Hematopoietic multipotent progenitor cell (in vitro differentiated cells): ENCODE measurements around the gene FGD2. TPM values are rescaled to one million over a fixed set of nuclear protein-coding genes. Genes with fewer than 3 reads are reported as not detected.
A peak's percentile ranks its signal among the peaks of the same experiment; 100 is the strongest.
"Not testable (repeated sequence)": the region's sequence is repeated elsewhere in the genome, so short reads cannot be mapped to it uniquely, and the experiment has no call there.

Experiments used
- DNase-seq, 3 donors: peaks; one replicate each; pipeline ENCODE4 v3.0.0-alpha.2; 2011 to 2015; ENCODE audit warnings: low read depth in 2 of 3, low spot score in 2 of 3
- total RNA-seq: library from RNA; depleted of rRNA; stranded (reverse); fragments of >200 nt; gene quantifications from one replicate; pipeline ENCODE4 v1.2.3, GENCODE V29; 2012

The FGD2 gene
- total RNA-seq, 1 donor, result 3.0 TPM

DNA sequence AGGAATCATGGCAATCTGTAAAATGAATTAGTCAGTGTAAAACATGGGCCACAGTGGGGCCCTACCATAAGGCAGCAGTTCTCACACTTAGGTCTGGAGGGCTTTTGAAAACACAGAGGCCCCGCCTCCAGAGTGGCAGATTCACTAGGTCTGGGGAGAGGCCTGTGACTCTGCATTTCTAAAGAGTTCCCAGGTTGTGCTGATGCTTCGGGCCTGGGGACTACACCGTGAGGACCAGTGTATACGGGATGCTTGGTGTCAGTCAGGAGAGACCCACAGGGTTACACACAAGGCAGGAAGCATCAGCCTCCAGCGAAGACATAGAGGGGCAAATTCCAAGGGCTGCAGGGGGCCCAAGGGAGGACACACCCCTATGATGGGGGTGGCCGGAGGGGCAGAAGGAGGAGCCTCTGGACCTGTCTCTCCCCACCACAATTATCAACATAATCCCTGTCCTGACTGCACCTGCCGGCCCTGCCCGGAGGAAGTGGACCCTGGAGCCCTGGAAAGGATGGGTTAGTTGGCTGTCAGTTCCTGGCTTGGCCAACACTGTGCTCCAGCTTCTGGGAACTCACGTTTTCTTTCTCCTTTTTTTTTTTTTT lies 46.7 kb downstream of the FGD2 start:
- DNase-seq, result no peak

DNA sequence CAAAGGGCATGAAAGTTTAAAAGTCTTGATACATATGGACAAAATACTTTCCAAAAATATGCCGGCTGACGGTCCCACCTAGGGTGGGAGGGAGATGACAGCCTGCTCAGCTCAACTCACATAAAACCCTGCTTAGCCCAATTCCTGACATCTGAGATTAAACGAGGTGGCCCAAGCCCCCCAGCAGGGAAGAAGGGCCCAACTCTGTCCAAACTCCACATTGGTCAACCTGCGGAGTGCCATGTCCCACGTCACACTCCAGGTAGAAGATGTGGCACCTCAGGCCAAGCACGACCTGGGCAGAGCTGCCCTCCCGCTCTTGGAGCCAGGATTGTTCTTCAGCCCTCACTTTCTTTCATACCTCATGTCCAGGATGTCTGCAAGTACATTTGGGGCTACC lies 48.2 kb downstream of the FGD2 start:
- no peak for DNase-seq

DNA sequence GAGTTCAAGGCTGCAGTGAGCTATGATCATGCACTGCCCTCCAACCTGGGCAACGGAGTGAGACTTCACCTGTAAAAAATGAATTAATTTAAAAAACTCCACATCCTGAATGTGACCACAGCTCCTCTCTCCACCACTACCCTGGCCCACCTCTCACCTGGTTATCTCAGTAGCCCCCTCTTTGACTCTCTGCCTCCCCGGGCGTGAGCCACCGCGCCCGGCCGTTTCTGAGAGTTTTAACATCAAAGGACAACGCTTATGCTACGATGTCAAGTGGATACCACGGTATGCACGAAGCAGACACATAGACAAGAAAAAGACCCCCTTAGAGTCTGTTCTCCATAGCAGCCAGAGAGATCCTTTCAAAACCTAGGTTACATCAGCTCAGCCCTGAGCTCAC lies 48.7 kb downstream of the FGD2 start:
- DNase-seq, result no peak

DNA sequence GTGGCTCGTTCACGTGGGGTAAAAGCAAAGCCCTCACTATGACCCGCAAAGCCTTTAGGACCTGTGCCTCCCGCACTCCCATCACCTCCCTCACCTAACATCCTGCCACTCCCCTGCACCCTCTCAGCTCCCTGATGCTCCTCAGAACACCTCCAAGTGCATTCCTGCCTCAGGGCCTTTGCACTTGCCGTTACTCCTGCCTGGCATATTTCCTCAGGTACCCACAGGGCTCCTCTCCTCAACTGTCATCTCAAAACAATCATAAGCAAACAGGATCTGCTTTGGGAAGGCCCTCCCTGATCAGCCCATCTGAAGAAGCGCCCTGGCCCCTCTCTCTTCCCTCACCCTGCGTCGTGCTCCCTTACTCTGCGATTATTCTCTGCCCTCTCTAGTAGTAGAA lies 49.1 kb downstream of the FGD2 start:
- DNase-seq, result no peak

GRCh38 chr6:37056112-37056403 lies 50.6 kb downstream of the FGD2 start:
- no peak for DNase-seq

GRCh38 chr6:37056439-37057127 lies 51.1 kb downstream of the FGD2 start:
- no peak for DNase-seq

- no peak for DNase-seq
Measured at GRCh38 chr6:37057128-37057471, 51.6 kb downstream of the FGD2 start.

- DNase-seq, result no peak
Measured at GRCh38 chr6:37057678-37058077, 52.2 kb downstream of the FGD2 start.

- no peak for DNase-seq
Measured at GRCh38 chr6:37058084-37058586, 52.7 kb downstream of the FGD2 start.

- not testable (repeated sequence) for DNase-seq
Measured at GRCh38 chr6:37058984-37059343, 53.5 kb downstream of the FGD2 start.

DNA sequence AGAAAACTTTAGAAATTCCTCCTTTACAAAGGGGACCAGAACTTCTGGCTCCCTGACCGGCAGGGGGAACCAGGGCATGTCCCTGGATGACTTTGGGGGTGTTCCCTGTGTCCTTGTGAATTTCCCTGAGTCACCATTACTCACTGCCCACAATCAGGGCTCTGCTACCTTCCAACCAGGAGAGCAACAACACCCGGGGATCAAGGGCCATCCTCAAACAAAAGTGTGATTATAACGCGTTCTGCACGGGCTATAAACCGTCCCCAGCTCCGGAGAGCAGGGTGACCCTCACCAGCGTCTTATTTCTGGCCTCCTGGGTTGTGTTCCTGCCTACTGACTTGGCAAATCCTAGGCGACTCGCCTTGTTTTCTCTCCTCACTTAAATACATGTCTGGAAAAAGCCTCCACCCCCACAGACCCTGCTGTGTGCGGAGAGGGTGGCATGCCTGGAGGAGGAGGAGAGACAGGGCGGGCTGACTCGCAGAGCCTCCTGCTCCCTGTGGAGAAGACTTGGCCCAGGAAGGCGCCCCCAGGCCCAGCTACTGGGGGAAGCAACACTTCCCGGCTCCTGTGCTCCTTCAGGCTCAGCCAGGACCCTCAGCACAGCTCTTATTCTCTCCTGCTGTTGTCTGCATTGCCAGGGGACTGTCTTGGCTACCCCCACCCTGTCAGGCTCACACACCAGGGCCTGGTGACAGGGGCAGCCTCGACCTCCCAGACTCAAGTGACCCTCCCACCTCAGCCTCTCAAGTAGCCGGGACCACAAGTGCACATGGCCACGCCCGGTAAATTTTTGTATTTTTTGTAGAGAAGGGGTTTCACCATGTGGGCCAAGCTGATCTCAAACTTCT lies 54.1 kb downstream of the FGD2 start:
- peak in 2 of 3 donors; percentile 55 to 63 for DNase-seq

DNA sequence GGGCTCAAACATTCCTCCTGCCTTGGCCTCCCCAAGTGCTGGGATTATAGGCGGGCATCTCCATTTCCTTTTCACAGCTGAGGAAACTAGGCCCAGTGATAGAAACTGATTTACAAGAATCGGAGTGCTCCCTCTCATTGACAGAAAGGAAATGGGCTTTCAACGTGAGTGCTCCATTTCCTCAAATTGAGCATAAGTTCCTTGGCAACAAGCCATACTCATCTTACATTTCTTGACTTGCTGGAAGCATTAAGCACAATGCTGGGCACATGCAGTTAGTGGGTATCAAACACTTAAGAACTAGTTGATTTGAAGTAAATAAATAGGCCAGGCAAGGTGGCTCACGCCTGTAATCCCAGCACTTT lies 54.7 kb downstream of the FGD2 start:
- no peak for DNase-seq

GRCh38 chr6:37061157-37061804 lies 55.8 kb downstream of the FGD2 start:
- DNase-seq, result no peak

DNA sequence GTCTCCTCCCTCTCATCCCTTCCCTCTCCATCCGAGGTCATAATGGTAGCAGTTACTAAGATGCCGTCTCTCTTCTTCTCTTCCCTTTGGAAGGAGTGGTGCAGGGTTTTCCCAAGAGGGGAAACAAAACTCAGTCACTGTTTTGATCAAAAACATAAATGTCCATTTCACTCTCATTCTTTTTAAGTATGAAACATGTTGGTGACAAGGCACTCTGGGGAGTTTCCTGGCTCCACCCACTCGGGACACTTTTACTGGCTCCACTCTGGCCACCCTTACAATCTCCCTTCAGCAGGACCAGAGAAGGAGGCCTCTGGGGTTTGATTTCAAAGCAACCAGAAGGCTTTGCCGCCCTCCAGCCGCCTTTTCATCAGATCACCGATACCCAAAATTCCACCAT lies 57.0 kb downstream of the FGD2 start:
- DNase-seq, result no peak

DNA sequence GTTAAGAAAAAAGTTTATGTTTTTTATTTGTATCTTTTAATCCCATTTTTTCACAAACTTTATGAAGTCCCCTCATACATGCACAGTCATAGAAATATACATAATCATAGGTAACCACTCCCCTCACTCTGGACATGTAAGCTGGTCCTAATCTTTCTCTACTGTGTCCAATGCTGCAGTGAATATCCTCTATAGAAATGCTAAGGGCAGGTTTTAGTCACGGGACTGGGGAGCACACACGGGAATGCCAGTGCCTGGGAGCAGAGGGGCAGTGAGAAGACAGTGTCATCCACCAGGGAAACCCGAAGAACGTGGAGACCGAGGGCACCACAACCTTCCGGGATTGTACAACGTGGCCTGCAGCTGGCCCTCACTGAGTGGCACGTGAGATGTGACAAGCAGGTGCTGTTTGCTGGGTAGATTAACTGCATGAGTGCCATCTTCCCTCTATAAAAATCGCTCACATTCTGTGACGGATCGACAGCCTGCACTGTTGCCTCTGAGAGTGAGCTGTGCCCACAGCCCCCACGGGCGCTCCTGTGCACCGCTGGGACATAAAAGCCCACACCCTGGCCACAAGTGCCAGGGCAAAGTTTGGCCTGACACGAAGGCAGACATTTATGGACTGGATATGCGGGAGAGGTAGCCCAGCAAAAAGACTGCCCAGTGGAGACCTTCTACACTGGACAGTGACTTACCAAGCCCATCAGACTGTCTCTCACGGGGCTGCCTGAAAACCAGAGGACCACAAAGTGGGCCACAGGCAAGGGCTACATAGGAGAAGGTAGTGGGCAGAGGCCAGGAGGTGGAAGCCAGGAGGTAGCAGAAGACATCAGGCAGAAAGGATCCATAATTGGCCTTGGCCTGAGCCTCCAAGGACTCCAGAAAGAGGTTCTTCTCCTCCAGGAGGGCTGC lies 63.2 kb downstream of the FGD2 start:
- DNase-seq, result no peak

- DNase-seq, result no peak
Measured at GRCh38 chr6:37069639-37070038, 64.2 kb downstream of the FGD2 start.

GRCh38 chr6:37072526-37072925 lies 67.1 kb downstream of the FGD2 start:
- DNase-seq, result no peak

DNA sequence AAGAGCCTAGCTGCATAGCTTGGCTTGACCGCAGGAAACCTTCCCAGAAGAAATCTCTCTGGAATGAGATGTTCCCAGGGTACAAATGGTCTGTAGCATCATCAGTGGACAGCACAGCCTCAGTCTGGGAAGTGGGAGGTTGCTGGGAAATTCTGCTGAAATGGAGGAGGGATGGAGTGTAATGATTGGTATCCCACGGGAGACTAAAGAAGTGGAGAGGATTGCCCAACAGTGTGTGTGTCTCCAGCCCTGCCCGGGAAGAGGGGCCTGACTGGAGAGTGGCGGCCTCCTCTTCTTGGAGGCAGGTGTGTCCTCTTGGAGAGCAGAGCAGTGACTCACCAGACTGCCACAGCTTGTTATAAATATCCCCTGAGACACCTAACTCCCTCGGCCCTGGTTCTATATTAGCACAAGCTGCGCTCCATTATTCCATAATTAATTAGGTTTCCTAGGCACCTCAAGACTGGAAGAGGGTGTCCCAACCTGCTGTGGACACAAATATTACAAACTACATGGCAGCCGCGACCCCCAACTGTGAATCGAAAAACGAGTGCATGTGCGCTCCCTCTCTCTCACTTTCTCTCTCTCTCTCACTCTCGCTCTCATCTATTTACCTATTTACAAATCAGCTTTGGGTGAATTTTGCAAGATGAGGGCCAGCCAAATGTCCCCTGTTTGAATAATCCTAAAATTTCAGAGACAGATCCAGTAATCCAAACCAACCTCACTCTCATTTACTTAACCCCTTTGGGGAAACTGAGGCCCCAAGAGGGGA lies 68.8 kb downstream of the FGD2 start:
- DNase-seq, result no peak

DNA sequence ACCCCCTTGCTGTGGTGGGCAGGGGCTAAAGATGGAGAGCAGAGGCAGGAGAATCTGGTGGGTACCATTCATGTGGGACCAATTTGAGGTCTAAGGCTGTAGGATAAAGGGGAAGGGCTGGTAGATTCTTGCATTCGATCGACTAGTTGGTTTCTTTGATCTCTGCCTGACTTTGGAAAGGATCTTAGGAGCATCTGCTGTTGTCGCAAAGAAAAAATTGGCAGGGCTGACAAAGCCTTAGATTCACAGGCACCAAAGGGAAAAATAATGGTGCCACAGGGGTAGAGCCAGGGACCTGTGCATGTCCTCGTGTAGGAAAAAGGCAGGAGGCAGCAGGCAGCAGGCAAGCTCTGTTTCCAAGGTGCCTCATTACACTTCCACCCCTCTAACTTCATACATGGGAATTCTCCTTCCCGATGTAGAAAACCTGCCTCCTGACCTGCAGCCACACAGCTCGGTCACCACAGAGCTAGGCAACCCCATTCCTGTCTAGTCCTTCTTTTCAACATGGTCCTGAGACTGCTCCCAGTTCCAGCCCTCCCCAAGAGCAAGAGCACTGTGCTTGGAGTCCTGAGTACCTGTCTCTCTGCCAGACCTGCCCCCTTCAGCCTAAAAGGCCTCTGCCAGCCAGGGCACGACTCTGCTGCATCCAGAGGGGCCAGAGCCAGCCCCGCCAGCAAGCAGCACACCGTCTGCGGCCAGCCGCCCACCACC lies 71.9 kb downstream of the FGD2 start:
- DNase-seq, result no peak
